Measurements from ENCODE around the gene MSI2. TPM values are rescaled to one million over a fixed set of nuclear protein-coding genes. Genes with fewer than 3 reads are reported as not detected.

Gene MSI2
- total RNA-seq, 1 experiment from 2014 or later, result 169 TPM

GRCh38 chr17:57276621-57277020, 20.3 kb downstream of the MSI2 start:
- Histone ChIP-seq H3K36me3 (ENCODE audit: insufficient read depth, low read length) (peaks cover 78% of the 10 kb centered on the region), H3K4me1 (ENCODE audit: low read length) (peaks cover 26% of the 10 kb centered on the region), H3K79me2 (ENCODE audit: low read length) (peaks cover 97% of the 10 kb centered on the region), H3K27ac (ENCODE audit: low read length) (no peak overlapping the region), H3K4me3 (ENCODE audit: low read length) (no peak overlapping the region), H3K4me2 (ENCODE audit: low read depth, low read length, poor library complexity, severe bottlenecking) (no peak overlapping the region), H3K27me3 (ENCODE audit: low read length) (no peaks in the 10 kb centered on the region), H3K9me2 (replicated peaks; ENCODE audit: insufficient read depth, low read length) (no peaks in the 10 kb centered on the region), H2AFZ (ENCODE audit: low read length) (no peak overlapping the region), H4K20me1 (ENCODE audit: insufficient read depth, low read depth, low read length) (peaks cover 46% of the 10 kb centered on the region), H3K9me3 (ENCODE audit: low read length) (no peaks in the 10 kb centered on the region), H3K9ac (ENCODE audit: low read length) (no peak overlapping the region)
- no peak for DNase-seq

- Histone ChIP-seq H3K36me3 (ENCODE audit: insufficient read depth, low read length) (peaks cover 71% of the 10 kb centered on the region), H3K9ac (ENCODE audit: low read length) (no peak overlapping the region), H3K4me1 (ENCODE audit: low read length) (peaks cover 40% of the 10 kb centered on the region), H3K9me2 (replicated peaks; ENCODE audit: insufficient read depth, low read length) (no peaks in the 10 kb centered on the region), H3K79me2 (ENCODE audit: low read length) (peaks cover 98% of the 10 kb centered on the region), H3K4me3 (ENCODE audit: low read length) (no peak overlapping the region), H4K20me1 (ENCODE audit: insufficient read depth, low read depth, low read length) (peaks cover 45% of the 10 kb centered on the region), H2AFZ (ENCODE audit: low read length) (no peak overlapping the region), H3K4me2 (ENCODE audit: low read depth, low read length, poor library complexity, severe bottlenecking) (no peak overlapping the region), H3K27ac (ENCODE audit: low read length) (no peak overlapping the region), H3K27me3 (ENCODE audit: low read length) (no peaks in the 10 kb centered on the region), H3K9me3 (ENCODE audit: low read length) (no peaks in the 10 kb centered on the region)
- DNase-seq, result no peak
Observed at GRCh38 chr17:57277923-57278604, 21.7 kb downstream of the MSI2 start.

GRCh38 chr17:57278740-57279387, 22.5 kb downstream of the MSI2 start:
- H3K9ac ChIP-seq (ENCODE audit: low read length), result no peak overlapping the region
- H3K4me2 ChIP-seq (ENCODE audit: low read depth, low read length, poor library complexity, severe bottlenecking), result no peak overlapping the region
- no peaks in the 10 kb centered on the region for H3K27me3 ChIP-seq (ENCODE audit: low read length)
- H3K4me1 ChIP-seq (ENCODE audit: low read length), result peaks cover 48% of the 10 kb centered on the region
- DNase-seq, result no peak
- H3K4me3 ChIP-seq (ENCODE audit: low read length), result no peak overlapping the region
- H4K20me1 ChIP-seq (ENCODE audit: insufficient read depth, low read depth, low read length), result peaks cover 43% of the 10 kb centered on the region
- no peak overlapping the region for H2AFZ ChIP-seq (ENCODE audit: low read length)
- H3K27ac ChIP-seq (ENCODE audit: low read length), result no peak overlapping the region
- no peaks in the 10 kb centered on the region for H3K9me2 ChIP-seq (replicated peaks; ENCODE audit: insufficient read depth, low read length)
- peaks cover 98% of the 10 kb centered on the region for H3K79me2 ChIP-seq (ENCODE audit: low read length)
- no peaks in the 10 kb centered on the region for H3K9me3 ChIP-seq (ENCODE audit: low read length)
- peaks cover 68% of the 10 kb centered on the region for H3K36me3 ChIP-seq (ENCODE audit: insufficient read depth, low read length)

GRCh38 chr17:57279432-57279831, 23.1 kb downstream of the MSI2 start:
- no peak overlapping the region for H3K4me2 ChIP-seq (ENCODE audit: low read depth, low read length, poor library complexity, severe bottlenecking)
- H3K27me3 ChIP-seq (ENCODE audit: low read length), result no peaks in the 10 kb centered on the region
- no peak overlapping the region for H3K9ac ChIP-seq (ENCODE audit: low read length)
- peaks cover 38% of the 10 kb centered on the region for H4K20me1 ChIP-seq (ENCODE audit: insufficient read depth, low read depth, low read length)
- H3K4me1 ChIP-seq (ENCODE audit: low read length), result peaks cover 54% of the 10 kb centered on the region
- peaks cover 62% of the 10 kb centered on the region for H3K36me3 ChIP-seq (ENCODE audit: insufficient read depth, low read length)
- DNase-seq, result no peak
- peaks cover 98% of the 10 kb centered on the region for H3K79me2 ChIP-seq (ENCODE audit: low read length)
- no peak overlapping the region for H2AFZ ChIP-seq (ENCODE audit: low read length)
- no peaks in the 10 kb centered on the region for H3K9me2 ChIP-seq (replicated peaks; ENCODE audit: insufficient read depth, low read length)
- H3K4me3 ChIP-seq (ENCODE audit: low read length), result no peak overlapping the region
- no peak overlapping the region for H3K27ac ChIP-seq (ENCODE audit: low read length)
- H3K9me3 ChIP-seq (ENCODE audit: low read length), result no peaks in the 10 kb centered on the region

GRCh38 chr17:57281887-57282286, 25.6 kb downstream of the MSI2 start:
- Histone ChIP-seq H3K4me2 (ENCODE audit: low read depth, low read length, poor library complexity, severe bottlenecking) (no peak overlapping the region), H3K9me3 (ENCODE audit: low read length) (no peaks in the 10 kb centered on the region), H3K27ac (ENCODE audit: low read length) (peak overlapping the region; percentile 53), H3K79me2 (ENCODE audit: low read length) (peaks cover 99% of the 10 kb centered on the region), H3K36me3 (ENCODE audit: insufficient read depth, low read length) (peaks cover 59% of the 10 kb centered on the region; the same call in 1 of the 2 replicates), H3K9me2 (replicated peaks; ENCODE audit: insufficient read depth, low read length) (no peaks in the 10 kb centered on the region), H3K4me3 (ENCODE audit: low read length) (no peak overlapping the region), H3K9ac (ENCODE audit: low read length) (no peak overlapping the region), H3K27me3 (ENCODE audit: low read length) (no peaks in the 10 kb centered on the region), H2AFZ (ENCODE audit: low read length) (no peak overlapping the region), H3K4me1 (ENCODE audit: low read length) (peaks cover 66% of the 10 kb centered on the region), H4K20me1 (ENCODE audit: insufficient read depth, low read depth, low read length) (peaks cover 21% of the 10 kb centered on the region)
- no peak for DNase-seq

GRCh38 chr17:57282296-57282695, 26.0 kb downstream of the MSI2 start:
- peaks cover 22% of the 10 kb centered on the region for H4K20me1 ChIP-seq (ENCODE audit: insufficient read depth, low read depth, low read length)
- H3K79me2 ChIP-seq (ENCODE audit: low read length), result peaks cover 100% of the 10 kb centered on the region
- no peak overlapping the region for H3K4me3 ChIP-seq (ENCODE audit: low read length)
- peaks cover 66% of the 10 kb centered on the region for H3K4me1 ChIP-seq (ENCODE audit: low read length)
- peak overlapping the region; percentile 53 for H3K27ac ChIP-seq (ENCODE audit: low read length)
- DNase-seq, result no peak
- no peak overlapping the region for H3K4me2 ChIP-seq (ENCODE audit: low read depth, low read length, poor library complexity, severe bottlenecking)
- H3K36me3 ChIP-seq (ENCODE audit: insufficient read depth, low read length), result peaks cover 59% of the 10 kb centered on the region; the same call in 1 of the 2 replicates
- no peak overlapping the region for H2AFZ ChIP-seq (ENCODE audit: low read length)
- no peaks in the 10 kb centered on the region for H3K9me3 ChIP-seq (ENCODE audit: low read length)
- no peak overlapping the region for H3K9ac ChIP-seq (ENCODE audit: low read length)
- H3K27me3 ChIP-seq (ENCODE audit: low read length), result no peaks in the 10 kb centered on the region
- no peaks in the 10 kb centered on the region for H3K9me2 ChIP-seq (replicated peaks; ENCODE audit: insufficient read depth, low read length)

GRCh38 chr17:57283203-57283971, 27.1 kb downstream of the MSI2 start:
- Histone ChIP-seq H3K79me2 (ENCODE audit: low read length) (peaks cover 100% of the 10 kb centered on the region), H2AFZ (ENCODE audit: low read length) (no peak overlapping the region), H3K27ac (ENCODE audit: low read length) (no peak overlapping the region), H3K4me1 (ENCODE audit: low read length) (peaks cover 66% of the 10 kb centered on the region), H3K4me2 (ENCODE audit: low read depth, low read length, poor library complexity, severe bottlenecking) (no peak overlapping the region), H3K27me3 (ENCODE audit: low read length) (no peaks in the 10 kb centered on the region), H3K36me3 (ENCODE audit: insufficient read depth, low read length) (peaks cover 63% of the 10 kb centered on the region; the same call in 1 of the 2 replicates), H3K9me2 (replicated peaks; ENCODE audit: insufficient read depth, low read length) (no peaks in the 10 kb centered on the region), H3K4me3 (ENCODE audit: low read length) (no peak overlapping the region), H4K20me1 (ENCODE audit: insufficient read depth, low read depth, low read length) (peaks cover 21% of the 10 kb centered on the region), H3K9ac (ENCODE audit: low read length) (no peak overlapping the region), H3K9me3 (ENCODE audit: low read length) (no peaks in the 10 kb centered on the region)
- DNase-seq, result no peak

GRCh38 chr17:57284583-57284982, 28.3 kb downstream of the MSI2 start:
- peaks cover 58% of the 10 kb centered on the region for H3K4me1 ChIP-seq (ENCODE audit: low read length)
- H2AFZ ChIP-seq (ENCODE audit: low read length), result no peak overlapping the region
- H3K27me3 ChIP-seq (ENCODE audit: low read length), result no peaks in the 10 kb centered on the region
- DNase-seq, result no peak
- H3K9ac ChIP-seq (ENCODE audit: low read length), result 0 out of 2 replicates have a peak overlapping the region, but pooled peaks have one; percentile 4
- peaks cover 11% of the 10 kb centered on the region for H4K20me1 ChIP-seq (ENCODE audit: insufficient read depth, low read depth, low read length)
- peaks cover 59% of the 10 kb centered on the region; the same call in 1 of the 2 replicates for H3K36me3 ChIP-seq (ENCODE audit: insufficient read depth, low read length)
- H3K79me2 ChIP-seq (ENCODE audit: low read length), result peaks cover 100% of the 10 kb centered on the region
- peak overlapping the region; percentile 10 for H3K4me2 ChIP-seq (ENCODE audit: low read depth, low read length, poor library complexity, severe bottlenecking)
- no peak overlapping the region for H3K4me3 ChIP-seq (ENCODE audit: low read length)
- H3K9me3 ChIP-seq (ENCODE audit: low read length), result no peaks in the 10 kb centered on the region
- no peaks in the 10 kb centered on the region for H3K9me2 ChIP-seq (replicated peaks; ENCODE audit: insufficient read depth, low read length)
- H3K27ac ChIP-seq (ENCODE audit: low read length), result peak overlapping the region; percentile 62
